ENCODE measurements around the gene MNS1.

MNS1 gene

DNA sequence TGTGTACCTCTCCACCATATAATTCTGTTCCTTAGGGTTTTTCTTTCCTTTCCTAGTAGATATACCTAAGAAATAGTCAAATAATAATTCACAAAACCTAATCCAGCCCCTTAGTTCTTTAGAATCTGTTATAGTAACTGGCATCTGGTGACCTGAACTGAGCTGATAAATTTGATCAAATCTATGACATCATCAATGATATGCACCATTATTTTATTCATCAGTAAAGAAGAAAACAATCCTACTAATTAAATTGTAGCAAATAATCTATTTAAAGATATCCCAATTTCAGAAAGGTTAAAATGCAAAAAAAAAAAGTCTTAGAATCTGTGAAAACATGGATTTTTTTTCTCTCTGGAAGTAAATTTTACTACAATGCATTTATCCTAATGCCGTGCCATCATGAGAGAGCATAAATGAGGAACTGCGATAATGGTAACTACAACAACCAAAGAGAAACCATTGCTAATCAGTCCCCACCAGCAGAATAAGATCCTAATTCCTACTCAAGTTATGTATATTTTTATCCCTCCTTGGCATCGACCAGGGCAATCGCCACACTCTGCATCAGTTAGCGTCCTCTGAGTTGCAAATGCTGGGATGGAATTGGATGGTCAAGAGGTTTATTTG is 6.6 kb upstream of the MNS1 start:
- Histone ChIP-seq H3K36me3 (ENCODE audit: insufficient read depth) (no peaks in the 10 kb centered on the region), H3K27me3 (ENCODE audit: insufficient read depth, low read depth) (no peaks in the 10 kb centered on the region), H2AFZ (ENCODE audit: low read depth) (no peak overlapping the region), H3K27ac (no peak overlapping the region), H3K4me3 (IDR thresholded peaks at IDR 0.05; ENCODE audit: insufficient read depth, low read depth, low read length) (no peak overlapping the region), H3K4me2 (no peak overlapping the region), H4K20me1 (ENCODE audit: insufficient read depth) (no peaks in the 10 kb centered on the region), H3K79me2 (ENCODE audit: insufficient read depth, low read depth) (no peaks in the 10 kb centered on the region), H3K9ac (no peak overlapping the region), H3K4me1 (ENCODE audit: low read depth, poor library complexity, severe bottlenecking) (peaks cover 7% of the 10 kb centered on the region)
- TF ChIP-seq, protein P1, sequence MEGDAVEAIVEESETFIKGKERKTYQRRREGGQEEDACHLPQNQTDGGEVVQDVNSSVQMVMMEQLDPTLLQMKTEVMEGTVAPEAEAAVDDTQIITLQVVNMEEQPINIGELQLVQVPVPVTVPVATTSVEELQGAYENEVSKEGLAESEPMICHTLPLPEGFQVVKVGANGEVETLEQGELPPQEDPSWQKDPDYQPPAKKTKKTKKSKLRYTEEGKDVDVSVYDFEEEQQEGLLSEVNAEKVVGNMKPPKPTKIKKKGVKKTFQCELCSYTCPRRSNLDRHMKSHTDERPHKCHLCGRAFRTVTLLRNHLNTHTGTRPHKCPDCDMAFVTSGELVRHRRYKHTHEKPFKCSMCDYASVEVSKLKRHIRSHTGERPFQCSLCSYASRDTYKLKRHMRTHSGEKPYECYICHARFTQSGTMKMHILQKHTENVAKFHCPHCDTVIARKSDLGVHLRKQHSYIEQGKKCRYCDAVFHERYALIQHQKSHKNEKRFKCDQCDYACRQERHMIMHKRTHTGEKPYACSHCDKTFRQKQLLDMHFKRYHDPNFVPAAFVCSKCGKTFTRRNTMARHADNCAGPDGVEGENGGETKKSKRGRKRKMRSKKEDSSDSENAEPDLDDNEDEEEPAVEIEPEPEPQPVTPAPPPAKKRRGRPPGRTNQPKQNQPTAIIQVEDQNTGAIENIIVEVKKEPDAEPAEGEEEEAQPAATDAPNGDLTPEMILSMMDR (conservative IDR thresholded peaks at IDR 0.05; ENCODE audit: low read depth, low read length): no peak

DNA sequence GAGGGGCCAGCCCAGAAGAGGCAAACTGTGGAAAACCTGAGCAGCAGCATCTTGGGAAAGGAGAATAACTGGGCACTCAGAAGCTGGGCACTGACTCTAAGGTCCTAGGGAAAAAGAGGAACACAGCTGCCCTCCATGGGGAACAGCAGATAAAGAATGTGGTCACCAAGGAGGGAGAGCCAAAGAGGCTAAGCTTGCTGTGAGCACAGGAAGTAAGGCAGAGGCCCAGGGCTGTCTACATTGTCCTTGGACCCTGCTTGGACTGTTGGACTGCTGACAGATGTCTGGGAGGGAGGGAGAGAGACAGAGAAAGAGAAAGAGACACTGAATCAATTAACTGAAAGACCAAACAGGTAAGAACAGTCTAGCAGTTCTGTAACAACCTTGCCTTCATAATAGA is 4.5 kb upstream of the MNS1 start:
- no peak overlapping the region for H3K4me3 ChIP-seq (IDR thresholded peaks at IDR 0.05; ENCODE audit: insufficient read depth, low read depth, low read length)
- no peaks in the 10 kb centered on the region for H3K36me3 ChIP-seq (ENCODE audit: insufficient read depth)
- no peak overlapping the region for H2AFZ ChIP-seq (ENCODE audit: low read depth)
- no peaks in the 10 kb centered on the region for H3K27me3 ChIP-seq (ENCODE audit: insufficient read depth, low read depth)
- no peak overlapping the region for H3K4me2 ChIP-seq
- H3K4me1 ChIP-seq (ENCODE audit: low read depth, poor library complexity, severe bottlenecking): peaks cover 7% of the 10 kb centered on the region
- TF ChIP-seq, protein P1 (conservative IDR thresholded peaks at IDR 0.05; ENCODE audit: low read depth, low read length): no peak
- H3K27ac ChIP-seq: no peak overlapping the region
- H3K9ac ChIP-seq: no peak overlapping the region
- H3K79me2 ChIP-seq (ENCODE audit: insufficient read depth, low read depth): no peaks in the 10 kb centered on the region
- H4K20me1 ChIP-seq (ENCODE audit: insufficient read depth): no peaks in the 10 kb centered on the region

DNA sequence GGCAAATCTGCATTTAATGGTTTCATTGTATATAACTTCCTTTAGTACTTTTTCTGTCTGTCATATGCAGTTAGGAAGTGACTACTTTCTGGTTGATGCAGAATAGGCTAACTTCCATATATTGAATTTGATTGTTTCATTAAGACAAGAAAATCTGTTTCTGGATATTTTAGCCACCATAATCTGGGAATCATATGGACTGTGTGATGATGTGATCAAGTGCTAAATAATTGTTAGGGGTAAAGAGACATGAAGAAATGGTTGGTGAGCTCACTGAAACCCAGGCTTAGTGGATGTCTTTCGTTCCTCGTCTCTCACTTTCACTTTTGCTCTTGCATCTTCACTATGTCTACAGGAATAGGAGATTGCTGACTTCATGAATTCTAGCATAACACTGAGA is 3.5 kb upstream of the MNS1 start:
- H2AFZ ChIP-seq (ENCODE audit: low read depth): no peak overlapping the region
- H3K9ac ChIP-seq: no peak overlapping the region
- peak overlapping the region; percentile 6; the same call in 1 of the 2 replicates for H3K4me2 ChIP-seq
- no peak overlapping the region for H3K4me3 ChIP-seq (IDR thresholded peaks at IDR 0.05; ENCODE audit: insufficient read depth, low read depth, low read length)
- no peaks in the 10 kb centered on the region for H3K27me3 ChIP-seq (ENCODE audit: insufficient read depth, low read depth)
- no peak overlapping the region for H3K27ac ChIP-seq
- TF ChIP-seq, protein P1 (conservative IDR thresholded peaks at IDR 0.05; ENCODE audit: low read depth, low read length): no peak
- peaks cover 7% of the 10 kb centered on the region for H3K4me1 ChIP-seq (ENCODE audit: low read depth, poor library complexity, severe bottlenecking)
- H3K79me2 ChIP-seq (ENCODE audit: insufficient read depth, low read depth): no peaks in the 10 kb centered on the region
- H4K20me1 ChIP-seq (ENCODE audit: insufficient read depth): no peaks in the 10 kb centered on the region
- H3K36me3 ChIP-seq (ENCODE audit: insufficient read depth): no peaks in the 10 kb centered on the region

DNA sequence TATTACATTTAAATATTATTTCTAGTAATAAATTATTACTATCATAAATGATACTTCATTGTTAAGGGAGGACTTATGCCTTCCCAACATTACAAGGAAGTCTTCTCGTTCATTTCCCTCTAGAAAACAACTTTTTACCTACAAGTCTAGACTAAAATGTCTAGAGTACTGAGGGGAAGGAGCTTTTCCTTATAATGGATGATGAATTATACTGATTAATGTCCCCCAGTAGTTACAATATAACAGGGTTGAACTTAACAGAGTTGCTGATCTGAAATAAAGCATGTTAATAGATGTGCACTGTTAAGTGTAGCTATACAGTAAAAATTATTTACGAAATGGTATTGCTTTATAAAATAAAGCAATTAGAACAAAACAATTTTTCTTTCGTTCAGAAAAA is 2.7 kb upstream of the MNS1 start:
- TF ChIP-seq, protein P1 (conservative IDR thresholded peaks at IDR 0.05; ENCODE audit: low read depth, low read length): no peak
- Histone ChIP-seq H3K4me3 (IDR thresholded peaks at IDR 0.05; ENCODE audit: insufficient read depth, low read depth, low read length) (no peak overlapping the region), H3K9ac (no peak overlapping the region), H3K4me2 (no peak overlapping the region), H3K79me2 (ENCODE audit: insufficient read depth, low read depth) (no peaks in the 10 kb centered on the region), H3K27ac (no peak overlapping the region), H2AFZ (ENCODE audit: low read depth) (no peak overlapping the region), H4K20me1 (ENCODE audit: insufficient read depth) (no peaks in the 10 kb centered on the region), H3K4me1 (ENCODE audit: low read depth, poor library complexity, severe bottlenecking) (peaks cover 7% of the 10 kb centered on the region), H3K36me3 (ENCODE audit: insufficient read depth) (no peaks in the 10 kb centered on the region), H3K27me3 (ENCODE audit: insufficient read depth, low read depth) (no peaks in the 10 kb centered on the region)

Data from KMS-11 (cell line).